NB4 (cell line): ENCODE measurements around the gene CA10.

Experiments
- DNase-seq: peaks from one replicate; pipeline ENCODE4 v3.0.0; 2010; ENCODE audit warnings: low read depth
- H3K4me3 ChIP-seq: one replicate; pipeline ENCODE4 v1.5.1; 2011; ENCODE audit warnings: mild to moderate bottlenecking, low read depth, low read length, moderate library complexity
- CTCF ChIP-seq: IDR thresholded peaks from one replicate; pipeline ENCODE4 v1.5.1; 2012; ENCODE audit warnings: low read depth, low read length
- MYC ChIP-seq: IDR thresholded peaks from 2 replicates; pipeline ENCODE4 v1.6.1; 2011; ENCODE audit warnings: low read depth, low read length
- POLR2A ChIP-seq: IDR thresholded peaks from 2 replicates; pipeline ENCODE4 v1.6.1; 2011; ENCODE audit warnings: mild to moderate bottlenecking; ENCODE audit not compliant: insufficient read length; ENCODE audit errors: extremely low read depth
- TF ChIP-seq, protein P1 (sequence below): IDR thresholded peaks from 2 replicates; pipeline ENCODE4 v1.6.1; 2011; ENCODE audit warnings: low read depth, low read length

Gene CA10

DNA sequence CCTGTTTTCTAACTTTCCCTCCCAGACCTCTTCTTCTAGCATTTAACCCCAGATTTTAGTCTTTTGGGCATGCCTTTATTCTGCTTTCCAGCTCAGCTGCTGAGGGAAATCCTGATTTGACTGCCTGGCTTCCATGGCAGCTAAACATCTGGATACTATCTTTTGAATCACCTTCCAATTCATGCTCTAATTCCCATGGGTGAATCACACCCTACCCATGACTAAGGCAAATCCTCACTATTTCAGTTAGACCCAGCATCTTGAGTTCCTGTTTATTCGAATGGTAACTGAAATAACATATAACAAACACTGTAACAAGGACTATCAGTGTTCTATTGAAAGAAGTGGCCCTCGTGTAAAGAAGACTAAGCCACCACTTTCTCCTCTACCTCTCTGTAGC is 29.8 kb downstream of the CA10 start:
- no peak for DNase-seq
- TF ChIP-seq CTCF (no peak), MYC (no peak)
- no peak overlapping the region for H3K4me3 ChIP-seq

- no peak for DNase-seq
- TF ChIP-seq, protein P1, sequence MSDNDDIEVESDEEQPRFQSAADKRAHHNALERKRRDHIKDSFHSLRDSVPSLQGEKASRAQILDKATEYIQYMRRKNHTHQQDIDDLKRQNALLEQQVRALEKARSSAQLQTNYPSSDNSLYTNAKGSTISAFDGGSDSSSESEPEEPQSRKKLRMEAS, result no peak
- TF ChIP-seq CTCF (no peak), MYC (no peak), POLR2A (no peak)
- no peak overlapping the region for H3K4me3 ChIP-seq
Observed at GRCh38 chr17:52124993-52125392, 33.5 kb downstream of the CA10 start.

- no peak for DNase-seq
- H3K4me3 ChIP-seq, result no peak overlapping the region
- no peak for TF ChIP-seq POLR2A
- no peak for TF ChIP-seq MYC
- TF ChIP-seq CTCF, result no peak
- TF ChIP-seq, protein P1, result no peak
Observed at GRCh38 chr17:52124561-52124960, 34.0 kb downstream of the CA10 start.

DNA sequence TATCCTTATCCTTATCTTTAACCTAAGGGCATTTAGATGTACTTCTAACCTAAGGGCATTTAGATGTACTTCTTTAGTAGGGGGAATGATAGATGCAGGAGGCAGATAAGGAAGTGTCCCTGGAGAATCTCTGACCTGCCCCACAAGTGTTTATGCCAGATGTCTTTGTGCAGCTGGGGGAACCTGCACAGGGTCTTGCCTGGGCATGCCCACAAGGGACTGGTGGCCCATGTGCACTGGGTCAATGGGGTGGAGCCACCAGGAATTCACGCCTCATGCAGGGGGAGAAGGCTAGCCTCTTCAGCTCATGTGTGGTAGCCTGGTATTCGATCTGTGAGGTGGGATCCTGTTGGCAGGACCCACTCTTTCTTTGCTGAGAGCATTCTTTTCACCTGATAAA is 38.0 kb downstream of the CA10 start:
- no peak overlapping the region for H3K4me3 ChIP-seq
- TF ChIP-seq POLR2A (no peak), CTCF (no peak), MYC (no peak)
- TF ChIP-seq, protein P1, result no peak
- DNase-seq, result no peak

DNA sequence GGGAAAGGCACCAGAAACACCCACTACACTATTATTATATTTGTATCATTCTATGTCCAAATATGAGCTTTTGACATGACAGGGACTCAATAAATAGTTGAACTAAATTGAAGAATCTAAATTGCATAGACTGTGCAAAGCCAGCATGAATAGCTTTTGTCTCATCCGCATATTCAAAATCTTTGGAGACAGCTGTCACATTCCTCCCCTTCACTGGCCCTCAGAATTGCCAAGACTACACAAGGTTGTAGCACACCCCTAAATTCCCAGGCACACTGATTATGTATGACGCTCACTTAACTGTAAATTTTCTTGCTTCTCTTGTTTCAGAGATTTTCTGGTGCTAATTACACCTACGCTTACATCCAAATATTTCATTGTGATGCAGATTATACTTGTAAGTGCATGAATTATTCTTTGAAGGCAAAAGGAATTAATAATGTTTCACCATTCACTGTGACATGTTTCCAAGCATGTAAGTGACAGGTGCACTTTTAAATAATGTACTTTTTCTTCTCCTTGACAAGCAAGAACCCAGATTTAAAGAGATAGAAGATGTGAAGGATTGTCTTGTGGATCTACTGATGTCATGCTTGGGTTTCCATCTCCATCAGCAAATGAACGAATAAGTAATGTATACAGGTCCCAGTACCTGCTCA is 47.5 kb downstream of the CA10 start:
- TF ChIP-seq, protein P1, result no peak
- TF ChIP-seq POLR2A (no peak), MYC (no peak), CTCF (no peak)
- no peak for DNase-seq
- no peak overlapping the region for H3K4me3 ChIP-seq

- H3K4me3 ChIP-seq, result no peak overlapping the region
- TF ChIP-seq MYC, result no peak
- no peak for TF ChIP-seq POLR2A
- TF ChIP-seq CTCF, result peak; percentile 66
- TF ChIP-seq, protein P1, result no peak
- DNase-seq, result peak; percentile 49
Observed at GRCh38 chr17:52106638-52107261, 51.8 kb downstream of the CA10 start.
